Stimulated activated CD4-positive, alpha-beta T cell treated with anti-CD3 and anti-CD28 coated beads, Interleukin-12 subunit alpha, Interleukin-12 subunit beta, amount 100 ng/mL, for 48 hours (primary cell): ENCODE results near the gene NUP88.

Source experiments
- DNase-seq, 3 donors: peaks; one replicate each; pipeline ENCODE4 v3.0.0-alpha.2; 2020; ENCODE audit warnings: low read depth in 2 of 3, low spot score in 1 of 3

NUP88 gene

DNA sequence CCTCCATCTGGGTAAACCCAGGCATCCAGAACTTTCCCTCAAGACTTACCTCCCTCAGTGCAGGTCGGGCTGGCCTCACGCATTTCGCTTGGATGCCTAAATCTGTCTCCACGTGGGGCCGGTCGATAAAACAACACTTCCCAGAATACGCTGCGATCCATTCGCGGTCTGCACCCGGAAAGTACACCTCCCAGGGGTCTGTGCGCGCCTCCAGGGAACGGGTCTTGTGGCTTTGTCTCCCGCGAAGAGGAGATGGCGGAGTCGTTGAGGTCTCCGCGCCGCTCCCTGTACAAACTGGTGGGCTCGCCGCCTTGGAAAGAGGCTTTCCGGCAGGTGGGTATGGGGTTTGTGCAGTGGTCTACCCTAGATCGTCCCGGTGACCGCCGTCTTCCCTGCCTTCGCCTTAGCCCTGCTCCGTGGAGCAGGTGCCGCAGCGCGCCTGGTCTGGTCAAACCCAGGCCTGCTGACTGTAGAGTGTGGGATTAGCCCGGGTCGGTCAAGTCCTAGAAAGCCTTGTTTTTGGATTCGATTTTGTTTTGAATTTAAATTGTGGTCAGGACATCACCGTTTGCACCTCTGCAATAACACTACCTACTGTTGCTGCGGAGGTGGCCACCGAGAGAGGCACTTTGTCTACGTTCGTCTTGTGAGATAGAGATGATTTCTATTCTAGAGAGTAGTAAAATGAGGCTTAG lies 644 bp upstream of the NUP88 start, which contains the start of gene RPAIN:
TSS of gene RPAIN (plus strand) at position 224 of the 695 bp plus-strand sequence. CDS start at position 253, 29 bp downstream.
- peak; percentile 78 to 81 (median 79) for DNase-seq

- DNase-seq = peak; percentile 43 to 63 (median 45)
These were observed 555 bp downstream of the NUP88 start for GRCh38 chr17:5418858-5419355.

GRCh38 chr17:5416901-5417300 lies 2.6 kb downstream of the NUP88 start:
- no peak for DNase-seq

GRCh38 chr17:5413682-5414081 lies 5.8 kb downstream of the NUP88 start:
- no peak for DNase-seq

DNA sequence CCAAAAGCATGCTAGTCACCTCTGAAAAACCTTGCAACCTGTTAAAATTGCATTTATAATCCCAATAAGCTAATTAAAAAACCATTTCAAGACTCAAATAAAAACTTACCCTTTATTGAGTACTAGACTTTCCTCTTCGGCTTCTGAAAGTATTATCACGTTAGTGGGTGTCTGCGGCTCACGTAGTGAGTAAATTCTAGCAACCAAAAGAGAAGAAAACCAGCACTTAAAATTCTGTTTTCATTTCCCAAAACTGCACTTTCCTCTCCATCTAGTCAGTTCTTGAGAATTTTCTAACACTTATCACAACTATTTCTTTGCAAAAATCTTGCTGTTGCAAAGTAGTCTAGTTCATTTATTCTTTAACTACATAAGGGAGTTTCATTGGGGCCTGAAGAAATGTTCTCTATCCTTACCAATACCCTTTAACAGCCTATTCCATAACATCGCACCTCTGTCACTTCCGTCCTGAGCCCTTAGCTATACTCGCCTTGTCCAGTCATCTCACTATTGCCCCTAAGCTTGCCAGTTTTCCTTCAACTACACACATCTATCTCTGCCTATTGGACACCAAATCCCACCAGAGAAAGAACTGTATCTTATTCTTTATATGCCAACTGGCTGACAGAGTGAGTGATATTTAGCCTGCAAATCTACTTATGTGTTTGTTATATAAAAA lies 8.7 kb downstream of the NUP88 start:
- DNase-seq = no peak

DNA sequence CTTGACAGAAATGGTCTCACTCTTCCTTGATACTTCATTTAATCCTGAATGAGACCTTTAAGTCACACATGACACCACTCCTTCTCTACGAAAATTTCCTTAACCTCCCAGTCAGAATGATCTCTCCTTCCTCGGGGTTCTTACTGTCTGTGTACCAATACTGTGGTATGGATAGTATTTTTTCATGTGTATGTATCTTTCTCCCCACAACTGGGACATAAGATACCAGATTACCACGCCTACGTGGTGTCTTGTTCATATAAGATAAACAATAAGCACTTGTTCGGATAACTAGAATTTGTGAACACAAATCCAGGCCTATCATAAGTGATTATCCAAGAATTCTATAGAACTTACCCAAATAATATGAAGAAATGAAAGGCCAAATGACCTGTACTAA lies 11.3 kb downstream of the NUP88 start:
- DNase-seq = no peak

- no peak for DNase-seq
These were observed 14.1 kb downstream of the NUP88 start for GRCh38 chr17:5405400-5405799.

DNA sequence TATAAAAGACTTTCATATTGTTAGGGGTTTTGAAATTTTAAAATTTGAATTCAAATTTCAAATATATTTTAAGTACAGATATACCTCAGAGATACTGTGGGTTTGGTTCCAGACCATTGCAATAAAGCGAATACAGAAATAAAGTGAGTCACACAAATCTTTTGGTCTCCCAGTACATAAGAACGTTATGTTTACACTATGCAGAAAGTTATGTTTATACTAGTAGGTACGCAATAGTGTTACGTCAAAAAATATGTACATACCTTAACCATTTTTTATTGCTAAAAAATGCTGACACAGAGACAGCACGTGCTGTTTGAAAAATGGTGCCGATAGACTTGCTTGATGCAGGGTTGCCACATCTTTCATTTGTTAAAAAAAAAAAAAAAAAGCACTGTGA lies 19.7 kb downstream of the NUP88 start:
- no peak for DNase-seq

- DNase-seq = no peak
These were observed 22.9 kb downstream of the NUP88 start for GRCh38 chr17:5396612-5397011.

- no peak for DNase-seq
These were observed 27.8 kb downstream of the NUP88 start for GRCh38 chr17:5391678-5392077.

DNA sequence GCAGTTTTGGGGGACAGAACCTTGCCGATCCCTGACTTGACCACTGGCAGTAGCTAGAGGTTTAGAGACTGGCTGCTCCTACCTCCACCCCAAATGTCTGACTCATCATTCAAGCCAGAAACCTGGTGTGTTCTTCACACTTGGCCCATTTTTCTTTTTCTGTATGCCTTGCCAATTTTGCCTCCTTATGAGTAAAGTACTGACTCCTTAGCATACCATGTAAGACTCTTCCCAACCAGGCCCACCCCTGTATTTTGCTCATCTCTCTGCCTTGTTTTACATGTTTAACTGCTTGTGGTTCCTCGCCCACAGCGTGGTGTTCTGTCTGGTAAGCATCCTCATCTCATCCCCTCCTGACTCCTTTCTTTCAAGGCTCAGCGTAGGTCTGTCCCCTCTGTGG lies 37.9 kb downstream of the NUP88 start:
- no peak for DNase-seq

DNA sequence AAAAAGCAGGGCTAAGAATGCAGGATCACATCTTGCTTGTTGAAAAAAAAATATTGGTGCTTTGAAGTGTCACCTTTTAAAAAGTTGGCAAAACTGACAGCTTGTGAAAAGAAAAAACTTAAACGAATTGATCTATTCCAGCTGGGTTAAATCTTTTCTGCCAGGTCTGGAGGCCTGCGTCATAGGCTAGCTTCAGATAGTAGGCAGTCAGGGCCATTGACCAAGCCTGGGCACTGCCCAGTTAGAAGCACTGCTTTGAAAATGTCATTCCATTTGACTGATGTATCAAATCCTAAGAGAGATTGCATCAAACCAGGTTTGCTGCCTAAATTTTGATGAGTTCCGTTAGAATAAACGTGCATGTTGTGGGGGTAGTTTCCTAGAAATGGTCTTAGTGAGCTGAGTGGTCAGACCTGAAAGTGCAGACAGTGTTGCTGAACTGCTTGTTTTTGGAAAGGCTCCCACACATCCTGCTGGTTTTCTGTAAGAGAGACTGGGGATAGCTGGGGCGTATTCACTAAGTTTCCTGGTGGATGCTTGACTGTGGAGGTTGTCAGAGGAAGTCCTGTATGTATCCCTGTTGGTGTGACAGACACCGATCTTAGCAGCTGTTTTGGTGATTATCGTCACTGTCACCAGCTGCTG lies 38.8 kb downstream of the NUP88 start:
- DNase-seq = no peak

DNA sequence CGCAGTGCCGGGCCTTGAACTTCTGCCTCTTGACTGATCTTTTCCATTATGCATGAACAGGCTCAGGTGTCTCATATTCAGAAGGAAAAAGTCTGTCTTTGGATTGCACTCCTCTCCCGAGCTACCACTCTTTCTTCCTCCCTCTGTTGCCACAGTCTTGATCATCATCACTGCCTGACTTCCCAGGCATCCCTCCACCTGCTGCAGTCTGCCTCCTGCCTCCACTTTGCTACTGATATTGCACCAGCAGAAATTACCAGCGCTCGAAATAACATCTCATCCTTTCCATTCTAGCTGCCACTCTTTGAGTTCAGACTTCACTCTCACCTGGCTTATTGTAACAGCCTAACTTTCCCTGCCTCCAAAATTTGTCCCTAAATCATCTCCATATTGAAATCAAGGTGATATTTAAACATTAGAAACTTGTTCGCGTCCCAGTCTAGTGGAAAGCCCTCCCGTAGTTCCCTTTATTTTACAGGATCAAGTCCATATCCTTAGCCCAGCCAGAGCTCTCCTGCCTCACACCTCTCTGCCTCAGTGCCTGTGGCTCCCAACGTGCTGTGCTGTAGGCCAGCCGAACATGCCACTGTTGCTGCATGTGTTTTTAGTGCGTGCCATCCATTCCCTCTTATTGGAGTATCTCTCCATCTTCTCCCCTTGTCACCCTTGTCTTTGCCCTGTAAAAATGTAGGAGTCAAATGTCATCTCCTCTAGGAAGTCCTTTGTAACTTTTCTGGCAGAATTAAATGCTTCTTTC lies 39.9 kb downstream of the NUP88 start:
- no peak for DNase-seq

DNA sequence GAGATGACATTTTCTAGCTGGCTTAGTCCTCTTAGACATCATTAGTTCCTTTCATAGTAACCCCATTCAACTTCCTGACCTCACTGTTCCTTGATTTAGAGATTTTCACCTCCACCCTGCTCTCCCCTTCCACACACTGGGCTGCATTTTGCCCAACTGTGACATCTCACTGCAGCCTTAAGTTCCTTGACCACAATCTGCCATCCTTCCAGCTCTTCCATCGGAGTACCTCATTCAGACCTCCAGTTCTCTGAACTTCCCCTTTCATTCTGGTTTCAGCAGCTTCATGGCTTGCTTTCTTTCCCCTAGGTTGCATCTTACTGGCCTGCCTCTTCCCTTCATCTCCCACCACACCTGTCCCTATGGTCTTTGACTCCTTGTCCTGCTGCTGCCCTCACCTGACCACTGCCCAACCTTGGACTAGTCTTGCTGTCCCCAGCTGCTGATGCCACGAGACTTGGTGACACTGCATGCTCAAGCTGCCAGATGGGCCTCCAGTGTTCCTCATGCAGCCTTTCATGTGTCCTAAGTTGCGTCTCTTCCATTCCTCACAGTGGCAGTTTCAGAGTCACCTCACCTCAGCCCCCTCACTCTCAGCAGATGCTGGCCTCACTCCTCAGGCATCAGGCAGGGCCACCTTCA lies 40.8 kb downstream of the NUP88 start:
- DNase-seq = no peak

DNA sequence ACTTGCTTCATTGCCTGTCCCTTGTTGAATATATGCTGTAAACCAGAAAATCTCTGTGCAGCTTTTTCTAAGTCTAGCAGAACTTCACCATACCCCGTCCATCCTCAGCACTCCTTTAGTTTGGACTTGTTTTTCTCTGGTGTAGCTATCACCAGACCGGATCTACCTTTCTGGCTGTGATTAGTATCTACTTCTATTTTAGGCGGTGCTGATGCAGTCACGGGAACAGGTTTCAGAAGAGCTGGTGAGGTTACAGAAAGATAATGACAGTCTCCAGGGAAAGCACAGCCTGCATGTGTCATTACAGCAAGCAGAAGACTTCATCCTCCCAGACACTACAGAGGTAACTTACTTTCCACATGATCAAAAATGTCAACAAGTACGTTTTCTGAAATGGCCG lies 46.4 kb downstream of the NUP88 start:
- no peak for DNase-seq

GRCh38 chr17:5370411-5370810 lies 49.1 kb downstream of the NUP88 start:
- no peak for DNase-seq

GRCh38 chr17:5365831-5366230 lies 53.6 kb downstream of the NUP88 start:
- DNase-seq = no peak

DNA sequence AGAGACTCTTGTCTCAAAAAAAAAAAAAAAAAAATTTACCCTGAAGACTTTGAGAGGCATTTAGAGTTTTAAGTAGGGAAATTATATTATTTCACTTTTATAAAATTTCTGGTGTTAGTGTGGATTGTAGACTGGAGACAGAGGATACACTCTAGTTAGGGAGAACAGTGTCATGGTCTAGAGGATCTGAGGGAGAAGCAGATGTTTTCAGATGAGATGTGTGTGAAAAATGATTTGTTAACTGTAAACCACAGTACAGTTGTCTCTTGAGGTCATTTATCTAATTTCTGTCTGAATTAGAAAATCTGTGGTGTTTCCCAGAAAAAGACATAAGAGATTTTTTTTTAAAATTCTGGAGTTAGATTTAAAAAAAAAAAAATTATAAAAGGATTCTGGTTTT lies 54.8 kb downstream of the NUP88 start:
- no peak for DNase-seq

- DNase-seq = no peak
These were observed 55.3 kb downstream of the NUP88 start for GRCh38 chr17:5364156-5364555.

DNA sequence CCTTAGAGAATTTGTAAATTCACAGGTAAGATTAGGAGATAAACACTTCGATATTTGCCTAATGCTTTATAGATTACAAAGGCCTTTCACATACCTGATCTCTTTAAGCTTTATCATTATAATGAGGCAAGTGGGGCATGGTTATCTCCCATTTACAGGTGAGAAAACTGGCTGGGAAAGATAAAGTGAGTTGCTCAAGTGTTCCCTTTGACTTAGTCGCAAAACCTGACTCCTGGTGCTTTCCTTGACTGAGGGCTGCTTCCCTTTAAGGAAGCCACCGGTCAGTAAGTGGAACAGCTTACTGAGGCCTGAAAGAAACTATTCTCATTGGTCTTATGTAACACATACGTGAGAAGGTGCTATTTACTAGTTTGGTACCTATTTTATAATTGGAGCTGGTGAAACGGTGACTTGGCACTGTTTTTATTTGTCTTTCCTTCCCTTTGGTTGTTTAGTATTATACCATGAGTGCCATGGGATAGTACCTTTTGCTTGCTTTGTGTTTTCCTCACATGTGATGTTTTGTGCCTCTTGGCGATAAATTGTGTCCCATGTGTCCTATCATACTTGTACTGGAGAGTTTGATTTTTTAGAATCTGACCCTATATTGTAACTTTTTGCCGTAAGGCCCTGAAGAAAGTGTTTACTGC lies 57.2 kb downstream of the NUP88 start:
- no peak for DNase-seq
